Thyroid gland (tissue), 4 donors: ENCODE data around the gene UBA1. TPM values are rescaled to one million over a fixed set of nuclear protein-coding genes. Genes with fewer than 3 reads are reported as not detected.
A peak's percentile ranks its signal among the peaks of the same experiment; 100 is the strongest.

Experiments used
- DNase-seq, 2 donors: peaks; one replicate each; pipeline ENCODE4 v3.0.0-alpha.2; 2019
- H3K27ac ChIP-seq, 3 donors: fragments of 200-600 bp; sonication (generic); 1 replicate in 2 of 3; 2 replicates in 1 of 3; pipeline ENCODE4 v1.5.1; 2016 to 2019; ENCODE audit warnings: mild to moderate bottlenecking in 1 of 3, moderate library complexity in 1 of 3
- H3K27me3 ChIP-seq: fragments of 200-600 bp; sonication (generic); one replicate; pipeline ENCODE4 v1.5.1; 2019
- H3K36me3 ChIP-seq, 2 donors: fragments of 200-600 bp; sonication (generic); one replicate each; pipeline ENCODE4 v1.5.1; 2016 to 2019
- H3K4me1 ChIP-seq, 2 donors: fragments of 200-600 bp; sonication (generic); one replicate each; pipeline ENCODE4 v1.5.1; 2017 to 2019
- H3K4me3 ChIP-seq, 3 donors: fragments of 200-600 bp; sonication (generic); replicated peaks in 1 of 3; 1 replicate in 2 of 3; 2 replicates in 1 of 3; pipeline ENCODE4 v1.5.1; 2016; ENCODE audit warnings: mild to moderate bottlenecking in 1 of 3
- H3K9me3 ChIP-seq: fragments of 200-600 bp; sonication (generic); one replicate; pipeline ENCODE4 v1.5.1; 2017
- CTCF ChIP-seq, 6 experiments: fragments of 200-600 bp in 3 of 6; fragments of 450-650 bp in 3 of 6; sonication (generic) in 3 of 6; IDR thresholded peaks; one replicate each; pipeline ENCODE4 v1.5.1; 2016 to 2019; ENCODE audit warnings: antibody characterized with exemption in 6 of 6, mild to moderate bottlenecking in 2 of 6, inconsistent platforms in 1 of 6, moderate library complexity in 1 of 6
- POLR2A ChIP-seq, 2 donors: fragments of 450-650 bp; IDR thresholded peaks; one replicate each; pipeline ENCODE4 v1.6.1; 2017; ENCODE audit warnings: antibody characterized with exemption in 2 of 2, mild to moderate bottlenecking in 2 of 2, moderate library complexity in 1 of 2
- WGBS, 2 donors: methylation state at CpG; one replicate each; pipeline ENCODE4 v1.1.5; 2017; 5-methylcytosine and 5-hydroxymethylcytosine counted together
- intact Hi-C: fragments of 100-400 bp; cut with DNase I; formaldehyde crosslinking; loops from one replicate; pipeline ENCODE4 v1.15.1; 2023
- total RNA-seq, 4 donors: library from RNA; depleted of rRNA; stranded (reverse); fragments of >200 nt; gene quantifications; one replicate each; pipeline ENCODE4 v1.2.3, GENCODE V29; 2016

UBA1 gene
- 100 to 1,000 TPM; 159 to 293 (median 201) TPM for total RNA-seq

GRCh38 chrX:47193475-47194193 is at the start of gene UBA1:
Gene UBA1 (plus strand): TSS chrX:47193829. CDS start chrX:47198803, 4,974 bp downstream.
- peak within 1 kb of the TSS in 2 of 3 donors; percentile 29 to 85 for H3K4me3 ChIP-seq
- 0 to 2% methylated on average over 7 to 11 of the region's 50 CpGs for whole genome bisulfite sequencing, 2 donors
- intact Hi-C loops, result loop anchor here (5.0 kb wide), 2 partner anchors 194 to 334 kb away; no protein-coding TSS in a partner anchor
- peak within 1 kb of the TSS; percentile 90 to 97 (median 93) for H3K27ac ChIP-seq
- peaks cover 43 to 52% of the 10 kb centered on the region in 2 donors for H3K4me1 ChIP-seq
- H3K27me3 ChIP-seq, result no peaks in the 10 kb centered on the region
- no peaks in the 10 kb centered on the region for H3K9me3 ChIP-seq
- DNase-seq, result peak; percentile 92 to 94
- TF ChIP-seq POLR2A (IDR thresholded peaks at IDR 0.05) (peak; percentile 45 to 90), CTCF (IDR thresholded peaks at IDR 0.05) (peak; percentile 30 to 96 (median 68))
- H3K36me3 ChIP-seq, result peaks cover under 1 to 6% of the 10 kb centered on the region in 2 donors

- peaks cover 7 to 14% of the 10 kb centered on the region in 2 donors for H3K4me1 ChIP-seq
- 3% methylated on average over 17 to 25 of the region's 46 CpGs for WGBS, 2 donors
- intact Hi-C loops, result no loop called here
- TF ChIP-seq POLR2A (IDR thresholded peaks at IDR 0.05), result no peak
- no peak for TF ChIP-seq CTCF (IDR thresholded peaks at IDR 0.05)
- no peaks in the 10 kb centered on the region for H3K27me3 ChIP-seq
- peak overlapping the region; percentile 90 to 97 (median 93) for H3K27ac ChIP-seq
- peak; percentile 32 to 34 for DNase-seq
- no peaks in the 10 kb centered on the region for H3K9me3 ChIP-seq
- H3K36me3 ChIP-seq, result no peaks in the 10 kb centered on the region
- peak overlapping the region in 2 of 3 donors; percentile 38 to 42 for H3K4me3 ChIP-seq
Observed at GRCh38 chrX:47143894-47144625, 49.6 kb upstream of the UBA1 start.

- H3K27me3 ChIP-seq, result no peaks in the 10 kb centered on the region
- H3K9me3 ChIP-seq, result no peaks in the 10 kb centered on the region
- WGBS, 2 donors, result 0 to 1% methylated on average over 1 to 21 of the region's 54 CpGs
- intact Hi-C loops, result no loop called here
- H3K36me3 ChIP-seq, result no peaks in the 10 kb centered on the region
- H3K4me1 ChIP-seq, result peaks cover 7 to 14% of the 10 kb centered on the region in 2 donors
- H3K27ac ChIP-seq, result peak within 1 kb of the TSS; percentile 90 to 97 (median 93)
- peak; percentile 94 for DNase-seq
- H3K4me3 ChIP-seq, result peak within 1 kb of the TSS in 2 of 3 donors; percentile 38 to 81
- TF ChIP-seq POLR2A (IDR thresholded peaks at IDR 0.05) (peak in 1 of 2 donors; percentile 85), CTCF (IDR thresholded peaks at IDR 0.05) (peak; percentile 35 to 85 (median 66))
Observed at GRCh38 chrX:47144626-47145394, 48.8 kb upstream of the UBA1 start, which contains the start of the genes NDUFB11 and RBM10. Gene NDUFB11 (minus strand): TSS chrX:47144702. CDS start chrX:47144679, 23 bp downstream. Gene RBM10 (plus strand): TSS chrX:47145221. CDS start chrX:47147482, 2,261 bp downstream.

- no peak for DNase-seq
- Histone ChIP-seq H3K9me3 (no peaks in the 10 kb centered on the region), H3K27me3 (no peaks in the 10 kb centered on the region), H3K4me3 (peak overlapping the region in 2 of 3 donors; percentile 38 to 81), H3K36me3 (no peaks in the 10 kb centered on the region), H3K4me1 (peaks cover 7 to 14% of the 10 kb centered on the region in 2 donors), H3K27ac (peak overlapping the region; percentile 90 to 97 (median 93))
- no peak for TF ChIP-seq CTCF (IDR thresholded peaks at IDR 0.05)
- no peak for TF ChIP-seq POLR2A (IDR thresholded peaks at IDR 0.05)
- intact Hi-C loops, result no loop called here
- 0 to 2% methylated on average over 7 to 31 of the region's 39 CpGs for WGBS, 2 donors
Observed at GRCh38 chrX:47145395-47146120, 48.1 kb upstream of the UBA1 start.
